ENCODE data around the gene NEK1.

DNA sequence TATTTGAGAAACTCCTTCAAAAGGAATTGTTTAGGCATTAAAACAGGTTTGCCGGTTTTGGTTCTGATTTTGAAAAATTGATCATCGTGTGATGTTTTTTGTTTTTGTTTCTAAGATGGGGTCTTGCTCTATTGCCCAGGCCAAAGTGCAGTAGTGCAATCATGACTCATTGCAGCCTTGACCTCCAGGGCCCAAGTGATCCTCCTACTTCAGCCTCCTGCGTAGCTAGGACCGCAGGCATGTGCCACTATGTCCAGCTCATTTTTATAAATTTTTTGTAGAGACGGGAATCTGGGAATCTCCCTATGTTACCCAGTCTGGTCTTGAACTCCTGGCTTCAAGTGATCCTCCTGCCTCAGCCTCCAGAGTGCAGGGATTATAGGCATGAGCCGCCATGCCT is 43.0 kb upstream of the NEK1 start:
- TF ChIP-seq, protein P1, sequence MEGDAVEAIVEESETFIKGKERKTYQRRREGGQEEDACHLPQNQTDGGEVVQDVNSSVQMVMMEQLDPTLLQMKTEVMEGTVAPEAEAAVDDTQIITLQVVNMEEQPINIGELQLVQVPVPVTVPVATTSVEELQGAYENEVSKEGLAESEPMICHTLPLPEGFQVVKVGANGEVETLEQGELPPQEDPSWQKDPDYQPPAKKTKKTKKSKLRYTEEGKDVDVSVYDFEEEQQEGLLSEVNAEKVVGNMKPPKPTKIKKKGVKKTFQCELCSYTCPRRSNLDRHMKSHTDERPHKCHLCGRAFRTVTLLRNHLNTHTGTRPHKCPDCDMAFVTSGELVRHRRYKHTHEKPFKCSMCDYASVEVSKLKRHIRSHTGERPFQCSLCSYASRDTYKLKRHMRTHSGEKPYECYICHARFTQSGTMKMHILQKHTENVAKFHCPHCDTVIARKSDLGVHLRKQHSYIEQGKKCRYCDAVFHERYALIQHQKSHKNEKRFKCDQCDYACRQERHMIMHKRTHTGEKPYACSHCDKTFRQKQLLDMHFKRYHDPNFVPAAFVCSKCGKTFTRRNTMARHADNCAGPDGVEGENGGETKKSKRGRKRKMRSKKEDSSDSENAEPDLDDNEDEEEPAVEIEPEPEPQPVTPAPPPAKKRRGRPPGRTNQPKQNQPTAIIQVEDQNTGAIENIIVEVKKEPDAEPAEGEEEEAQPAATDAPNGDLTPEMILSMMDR (IDR thresholded peaks at IDR 0.05) = no peak
- TF ChIP-seq POLR2A (IDR thresholded peaks at IDR 0.05) = no peak
